Pancreas (tissue), 10 donors: Measurements from ENCODE around the gene RNF11. TPM values are rescaled to one million over a fixed set of nuclear protein-coding genes. Genes with fewer than 3 reads are reported as not detected.

Experiments
- ATAC-seq, 4 donors: fragments of 200-7000 bp; cut with Tn5 transposase; one replicate each; pipeline versions ENCODE4 v1.8.0 to v1.9.1; 2020; ENCODE audit warnings: mild to moderate bottlenecking in 4 of 4, moderate library complexity in 4 of 4
- DNase-seq, 6 donors: peaks; one replicate each; pipeline ENCODE4 v3.0.0-alpha.2; 2020
- FAIRE-seq: peaks from 2 replicates; lab custom pipeline; 2012; peaks lifted over from hg19 to GRCh38; lab: Jason Lieb, UNC
- H3K27ac ChIP-seq, 4 donors: fragments of 200-600 bp; sonication (generic); 1 replicate in 3 of 4; 2 replicates in 1 of 4; pipeline versions ENCODE4 v1.5.0 to v1.8.0; 2020
- H3K27me3 ChIP-seq, 4 donors: fragments of 200-600 bp; one replicate each; pipeline ENCODE4 v1.8.0; 2021
- H3K36me3 ChIP-seq, 3 donors: fragments of 200-600 bp; sonication (generic) in 1 of 3; one replicate each; pipeline versions ENCODE4 v1.5.0 to v1.8.0; 2020 to 2021
- H3K4me1 ChIP-seq, 3 donors: fragments of 200-600 bp; one replicate each; pipeline ENCODE4 v1.8.0; 2021
- H3K4me3 ChIP-seq, 4 donors: fragments of 200-600 bp; sonication (generic) in 2 of 4; one replicate each; pipeline versions ENCODE4 v1.5.0 to v1.8.0; 2020 to 2021
- H3K9me3 ChIP-seq, 4 donors: fragments of 200-600 bp; one replicate each; pipeline ENCODE4 v1.8.0; 2021
- CTCF ChIP-seq, 4 donors: fragments of 200-600 bp; sonication (generic) in 3 of 4; IDR thresholded peaks; one replicate each; pipeline versions ENCODE4 v1.5.0 to v1.8.0; 2021; ENCODE audit warnings: antibody characterized with exemption in 4 of 4
- WGBS, 2 donors: extraction: QIAGEN DNeasy Blood & Tissue Kit; methylation state at CpG; one replicate each; pipeline ENCODE4 v1.1.7; 2013; 5-methylcytosine and 5-hydroxymethylcytosine counted together
- intact Hi-C, 3 donors: fragments of 100-400 bp; cut with DNase I; formaldehyde crosslinking; loops; one replicate each; pipeline versions ENCODE4 v1.11.1 to v1.14.2; 2022
- polyA plus RNA-seq, 2 donors: library from polyadenylated mRNA; stranded (reverse); fragments of 200-250 nt; gene quantifications; one replicate each; pipeline ENCODE4 v1.2.3, GENCODE V29; 2013
- total RNA-seq, 6 donors: library from RNA; stranded (reverse); fragmentation: NEBNext Ultra II Directional in 4 of 6; extraction: Animal tissue kit (Norgen Biotek cat#: 25700) in 4 of 6; gene quantifications; one replicate each; pipeline versions ENCODE4 v1.2.1 to v1.2.4, GENCODE V29; 2021 to 2023
- donor health status: healthy with polysubstance abuse.
- donor health status: DM: no; HTN: no; CAD: no; lungs with moderate emphysema.
- donor health status: DM: no; HTN: no; CAD: no.
- donor health status: control.
- donor health status: control.
- donor health status: Bipolar disorder and iron deficiency.
- donor health status: DM: yes; HTN: yes; CAD: no.
- donor health status: DM: no; HTN: no; CAD: no.
- donor health status: DM: no; HTN: no; CAD: no.
- donor health status: DM: yes; HTN: yes; CAD: no.

The RNF11 gene
- total and polyA plus RNA-seq, 8 donors, result 19.8 to 51.8 (median 30.7) TPM

GRCh38 chr1:51280321-51280978 is 44.4 kb downstream of the RNF11 start:
- 89 to 91% methylated on average over 4 of the region's 4 CpGs for WGBS, 2 donors
- H3K27ac ChIP-seq, result no peak overlapping the region
- FAIRE-seq, result no peak
- H3K27me3 ChIP-seq, result no peaks in the 10 kb centered on the region
- H3K9me3 ChIP-seq, result no peaks in the 10 kb centered on the region
- DNase-seq, result no peak
- H3K4me3 ChIP-seq, result no peak overlapping the region
- no peaks in the 10 kb centered on the region for H3K36me3 ChIP-seq
- intact Hi-C loops, result no loop called here
- H3K4me1 ChIP-seq, result peaks cover 5 to 11% (median 9%) of the 10 kb centered on the region in 3 donors
- ATAC-seq, result no peak
- no peak for TF ChIP-seq CTCF (IDR thresholded peaks at IDR 0.05)

DNA sequence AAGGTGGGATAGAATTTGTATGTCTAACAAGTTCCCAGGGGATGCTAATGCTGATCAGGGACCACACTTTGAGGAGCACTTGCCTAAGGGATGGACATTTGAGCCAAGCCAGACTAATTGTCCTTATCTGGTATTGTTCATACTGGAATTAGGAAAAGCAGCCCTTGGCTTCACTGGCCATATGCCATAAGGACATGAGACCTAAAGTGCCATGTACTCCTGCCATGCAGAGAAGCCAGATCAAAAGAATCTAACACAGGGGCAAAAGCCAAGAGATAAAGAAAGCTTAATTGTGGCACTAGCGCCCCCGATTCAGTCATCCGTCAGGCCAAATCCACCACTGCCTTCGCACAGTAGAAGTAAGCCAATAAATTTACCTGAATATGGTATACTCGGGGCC is 45.7 kb downstream of the RNF11 start:
- intact Hi-C loops, result no loop called here
- H3K27ac ChIP-seq, result no peak overlapping the region
- H3K27me3 ChIP-seq, result no peaks in the 10 kb centered on the region
- H3K4me1 ChIP-seq, result peaks cover 5 to 11% (median 9%) of the 10 kb centered on the region in 3 donors
- WGBS, 2 donors, result 78 to 80% methylated on average over 5 of the region's 5 CpGs
- no peak for DNase-seq
- no peak for ATAC-seq
- no peaks in the 10 kb centered on the region for H3K36me3 ChIP-seq
- no peak overlapping the region for H3K4me3 ChIP-seq
- no peak for TF ChIP-seq CTCF (IDR thresholded peaks at IDR 0.05)
- no peak for FAIRE-seq
- no peaks in the 10 kb centered on the region for H3K9me3 ChIP-seq

- WGBS, 2 donors, result 95 to 98% methylated on average over 5 of the region's 5 CpGs
- H3K4me3 ChIP-seq, result no peak overlapping the region
- DNase-seq (no peak), ATAC-seq (no peak), FAIRE-seq (no peak)
- peaks cover 5 to 11% (median 9%) of the 10 kb centered on the region in 3 donors for H3K4me1 ChIP-seq
- H3K27ac ChIP-seq, result no peak overlapping the region
- H3K27me3 ChIP-seq, result no peaks in the 10 kb centered on the region
- TF ChIP-seq CTCF (IDR thresholded peaks at IDR 0.05), result no peak
- no peaks in the 10 kb centered on the region for H3K36me3 ChIP-seq
- intact Hi-C loops, result no loop called here
- H3K9me3 ChIP-seq, result no peaks in the 10 kb centered on the region
Measured at GRCh38 chr1:51282605-51283004, 46.5 kb downstream of the RNF11 start.

DNA sequence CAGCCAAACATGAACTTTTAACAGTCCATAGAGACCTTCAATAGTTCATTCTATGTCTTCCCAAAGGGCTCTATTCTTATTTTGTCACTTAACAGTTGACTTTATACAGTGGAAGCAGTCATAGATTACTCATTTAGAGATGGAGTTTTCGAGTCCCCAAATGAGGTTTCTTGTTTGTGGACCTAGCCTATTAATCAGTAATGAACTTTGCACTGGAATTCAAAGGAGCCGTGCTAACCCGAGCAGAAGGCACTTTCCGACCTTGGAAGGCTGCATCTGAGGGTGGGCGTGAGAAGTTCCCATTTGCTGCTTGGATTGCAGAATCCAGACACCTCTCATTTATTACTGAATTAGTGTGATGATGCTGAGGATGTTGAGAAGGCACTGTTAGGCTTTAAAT is 47.9 kb downstream of the RNF11 start:
- Histone ChIP-seq H3K9me3 (no peaks in the 10 kb centered on the region), H3K27me3 (no peaks in the 10 kb centered on the region), H3K27ac (no peak overlapping the region), H3K4me1 (peaks cover 5 to 11% (median 9%) of the 10 kb centered on the region in 3 donors), H3K4me3 (no peak overlapping the region), H3K36me3 (no peaks in the 10 kb centered on the region)
- DNase-seq (no peak), ATAC-seq (peak; percentile 36 to 70 (median 63)), FAIRE-seq (no peak)
- 13 to 19% methylated on average over 5 of the region's 5 CpGs for WGBS, 2 donors
- TF ChIP-seq CTCF (IDR thresholded peaks at IDR 0.05), result no peak
- intact Hi-C loops, result no loop called here

DNA sequence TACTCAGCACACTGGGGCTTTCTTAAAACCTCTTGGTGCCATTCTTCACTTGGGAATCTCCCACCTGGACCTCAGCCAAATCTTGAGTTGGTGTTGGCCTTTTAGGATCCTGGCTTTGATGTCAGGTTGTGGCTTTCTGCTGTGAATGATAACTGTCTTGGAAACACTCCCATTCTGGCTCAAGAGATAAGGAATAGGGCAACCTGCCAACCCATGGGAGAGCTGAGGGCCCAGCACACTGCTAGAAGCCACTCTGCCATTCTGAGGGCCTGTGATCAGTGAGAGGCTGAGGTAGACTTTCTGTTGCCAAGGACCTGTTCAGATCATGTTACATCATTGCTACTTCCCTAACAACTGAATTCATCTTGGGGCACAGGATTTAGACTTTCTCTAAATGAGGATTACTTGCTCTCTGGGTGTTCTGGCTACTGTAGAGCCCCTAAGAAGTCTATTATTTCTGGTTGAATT is 48.4 kb downstream of the RNF11 start:
- TF ChIP-seq CTCF (IDR thresholded peaks at IDR 0.05), result no peak
- peaks cover 5 to 11% (median 9%) of the 10 kb centered on the region in 3 donors for H3K4me1 ChIP-seq
- DNase-seq (peak in 3 of 6 donors; percentile 54 to 74 (median 64)), ATAC-seq (peak; percentile 82 to 93 (median 87)), FAIRE-seq (no peak)
- intact Hi-C loops, result no loop called here
- no peak overlapping the region for H3K27ac ChIP-seq
- no peaks in the 10 kb centered on the region for H3K36me3 ChIP-seq
- no peaks in the 10 kb centered on the region for H3K27me3 ChIP-seq
- no peaks in the 10 kb centered on the region for H3K9me3 ChIP-seq
- no peak overlapping the region for H3K4me3 ChIP-seq
